SU-DHL-6 (cell line): ENCODE measurements around the gene FBXO47.

Experiments used
- H2AFZ ChIP-seq: fragments of 200-600 bp; sonication (generic); 2 replicates; pipeline ENCODE4 v1.6.1; 2014; ENCODE audit warnings: low read depth, mild to moderate bottlenecking, moderate library complexity, mixed read lengths, antibody characterized with exemption, low read length; ENCODE audit not compliant: severe bottlenecking
- H3F3A ChIP-seq: fragments of 200-600 bp; shearing (Covaris generic); 2 replicates; pipeline ENCODE4 v1.6.0; 2016; ENCODE audit warnings: antibody characterized with exemption, mild to moderate bottlenecking; ENCODE audit not compliant: insufficient read depth
- H3K27ac ChIP-seq: fragments of 200-600 bp; sonication (generic); 2 replicates; pipeline ENCODE4 v1.5.1; 2016; ENCODE audit warnings: low read depth, mild to moderate bottlenecking, low read length, moderate library complexity, mixed read lengths
- H3K27me3 ChIP-seq: fragments of 200-600 bp; sonication (generic), shearing (Covaris generic); 2 replicates; pipeline ENCODE4 v1.6.0; 2014; ENCODE audit warnings: mild to moderate bottlenecking, low read length
- H3K36me3 ChIP-seq: fragments of 200-600 bp; sonication (generic); 2 replicates; pipeline ENCODE4 v1.6.1; 2014; ENCODE audit warnings: mild to moderate bottlenecking, low read length, mixed read lengths
- H3K4me2 ChIP-seq: fragments of 300-600, 200-600 bp; shearing (Covaris generic), sonication (generic); 2 replicates; pipeline ENCODE4 v1.6.0; 2014; ENCODE audit warnings: low read length, low read depth, mild to moderate bottlenecking; ENCODE audit not compliant: poor library complexity, severe bottlenecking
- H3K4me3 ChIP-seq: fragments of 200-600 bp; sonication (generic); 2 replicates; pipeline ENCODE4 v1.5.1; 2014; ENCODE audit warnings: antibody characterized with exemption, low read length, mild to moderate bottlenecking, mixed read lengths; ENCODE audit not compliant: insufficient read depth, poor library complexity, severe bottlenecking
- H3K79me2 ChIP-seq: fragments of 200-600 bp; sonication (generic); 2 replicates; pipeline ENCODE4 v1.6.1; 2014; ENCODE audit warnings: mild to moderate bottlenecking, low read length, moderate library complexity; ENCODE audit not compliant: insufficient read depth
- H3K9ac ChIP-seq: fragments of 200-600 bp; sonication (generic); 2 replicates; pipeline ENCODE4 v1.7.0; 2014; ENCODE audit warnings: mild to moderate bottlenecking, low read length
- H3K9me2 ChIP-seq: fragments of 200-600 bp; sonication (generic); replicated peaks from 2 replicates; pipeline ENCODE4 v1.6.1; 2014; ENCODE audit warnings: low read length; ENCODE audit not compliant: insufficient read depth
- H3K9me3 ChIP-seq: fragments of 200-600 bp; sonication (generic); 2 replicates; pipeline ENCODE4 v1.6.1; 2014; ENCODE audit warnings: low read length, mixed read lengths; ENCODE audit not compliant: insufficient read depth
- H4K20me1 ChIP-seq: fragments of 200-600 bp; sonication (generic); 2 replicates; pipeline ENCODE4 v1.6.1; 2014; ENCODE audit warnings: low read depth, mild to moderate bottlenecking, antibody characterized with exemption, low read length, moderate library complexity, mixed read lengths
- CTCF ChIP-seq: fragments of 200-600 bp; sonication (generic); IDR thresholded peaks from one replicate; pipeline ENCODE4 v1.5.1; 2017; ENCODE audit warnings: antibody characterized with exemption, mild to moderate bottlenecking, low read length, moderate library complexity; ENCODE audit not compliant: insufficient read depth, poor library complexity, severe bottlenecking
- EZH2phosphoT487 ChIP-seq: fragments of 200-600 bp; sonication (generic), shearing (Covaris generic); conservative IDR thresholded peaks from 2 replicates; pipeline ENCODE4 v1.6.1; 2018; ENCODE audit warnings: mild to moderate bottlenecking, antibody characterized with exemption, low read length, moderate library complexity, mixed read lengths

FBXO47 gene

GRCh38 chr17:38907930-38908675, 59.1 kb downstream of the FBXO47 start:
- no peak overlapping the region for H2AFZ ChIP-seq
- H3K9me3 ChIP-seq, result no peaks in the 10 kb centered on the region
- H3K27me3 ChIP-seq, result no peaks in the 10 kb centered on the region
- no peaks in the 10 kb centered on the region for H3F3A ChIP-seq
- no peaks in the 10 kb centered on the region for H4K20me1 ChIP-seq
- H3K79me2 ChIP-seq, result peaks cover 12% of the 10 kb centered on the region; the same call in 1 of the 2 replicates
- H3K4me3 ChIP-seq, result no peak overlapping the region
- no peak overlapping the region for H3K4me2 ChIP-seq
- H3K9me2 ChIP-seq, result no peaks in the 10 kb centered on the region
- no peak overlapping the region for H3K27ac ChIP-seq
- no peak for TF ChIP-seq CTCF
- no peak for TF ChIP-seq EZH2phosphoT487
- peaks cover 13% of the 10 kb centered on the region; the same call in 1 of the 2 replicates for H3K36me3 ChIP-seq
- peak overlapping the region; percentile 13; the same call in 1 of the 2 replicates for H3K9ac ChIP-seq

- H3K27ac ChIP-seq, result no peak overlapping the region
- no peaks in the 10 kb centered on the region for H3F3A ChIP-seq
- no peaks in the 10 kb centered on the region for H3K9me2 ChIP-seq
- no peaks in the 10 kb centered on the region for H4K20me1 ChIP-seq
- no peak overlapping the region for H3K4me3 ChIP-seq
- H3K9ac ChIP-seq, result no peak overlapping the region
- H3K9me3 ChIP-seq, result no peaks in the 10 kb centered on the region
- H3K36me3 ChIP-seq, result peaks cover 13% of the 10 kb centered on the region; the same call in 1 of the 2 replicates
- no peak overlapping the region for H3K4me2 ChIP-seq
- H2AFZ ChIP-seq, result no peak overlapping the region
- no peaks in the 10 kb centered on the region for H3K27me3 ChIP-seq
- H3K79me2 ChIP-seq, result peaks cover 16% of the 10 kb centered on the region; the same call in 1 of the 2 replicates
- TF ChIP-seq CTCF, result no peak
- no peak for TF ChIP-seq EZH2phosphoT487
Measured at GRCh38 chr17:38906460-38907228, 60.6 kb downstream of the FBXO47 start.

GRCh38 chr17:38905375-38905774, 61.8 kb downstream of the FBXO47 start:
- peaks cover 16% of the 10 kb centered on the region; the same call in 1 of the 2 replicates for H3K79me2 ChIP-seq
- H3K4me2 ChIP-seq, result no peak overlapping the region
- H2AFZ ChIP-seq, result no peak overlapping the region
- H3K9ac ChIP-seq, result no peak overlapping the region
- H3K9me3 ChIP-seq, result no peaks in the 10 kb centered on the region
- no peaks in the 10 kb centered on the region for H3K9me2 ChIP-seq
- no peaks in the 10 kb centered on the region for H3F3A ChIP-seq
- H3K27me3 ChIP-seq, result no peaks in the 10 kb centered on the region
- H3K4me3 ChIP-seq, result no peak overlapping the region
- H4K20me1 ChIP-seq, result no peaks in the 10 kb centered on the region
- H3K27ac ChIP-seq, result no peak overlapping the region
- no peak for TF ChIP-seq CTCF
- TF ChIP-seq EZH2phosphoT487, result no peak
- H3K36me3 ChIP-seq, result peaks cover 13% of the 10 kb centered on the region; the same call in 1 of the 2 replicates
